Stomach (tissue), 9 donors: Measurements from ENCODE around the gene TIAL1. TPM values are rescaled to one million over a fixed set of nuclear protein-coding genes. Genes with fewer than 3 reads are reported as not detected.

Experiments
- DNase-seq, 2 donors: peaks; one replicate each; pipeline versions ENCODE4 v3.0.0 to v3.0.0-alpha.2; 2013 to 2019
- H3K27ac ChIP-seq, 5 donors: fragments of 200-600 bp in 4 of 5; sonication (generic) in 4 of 5; one replicate each; pipeline ENCODE4 v1.5.1; 2013 to 2019; ENCODE audit warnings: mild to moderate bottlenecking in 1 of 5, moderate library complexity in 1 of 5
- H3K27me3 ChIP-seq, 3 donors: fragments of 200-600 bp; sonication (generic); one replicate each; pipeline ENCODE4 v1.5.1; 2017 to 2019; ENCODE audit warnings: mixed run types in 1 of 3
- H3K36me3 ChIP-seq, 4 donors: fragments of 200-600 bp; sonication (generic); 1 replicate in 3 of 4; 2 replicates in 1 of 4; pipeline ENCODE4 v1.5.1; 2016 to 2019
- H3K4me1 ChIP-seq, 4 donors: fragments of 200-600 bp; sonication (generic); one replicate each; pipeline ENCODE4 v1.5.1; 2016 to 2019
- H3K4me3 ChIP-seq, 4 donors: fragments of 200-600 bp; sonication (generic) in 3 of 4; one replicate each; pipeline ENCODE4 v1.5.1; 2016 to 2019; ENCODE audit warnings: mild to moderate bottlenecking in 1 of 4
- H3K9me3 ChIP-seq, 4 donors: fragments of 200-600 bp; sonication (generic); one replicate each; pipeline ENCODE4 v1.5.1; 2016 to 2019
- CTCF ChIP-seq, 7 experiments: fragments of 450-650 bp in 4 of 7; fragments of 200-600 bp in 3 of 7; sonication (generic) in 3 of 7; IDR thresholded peaks; one replicate each; pipeline ENCODE4 v1.5.1; 2016 to 2019; ENCODE audit warnings: antibody characterized with exemption in 7 of 7, control low read depth in 2 of 7, mild to moderate bottlenecking in 1 of 7
- EP300 ChIP-seq: sonication (generic); formaldehyde crosslinking; IDR thresholded peaks from one replicate; pipeline ENCODE4 v1.6.1; 2017; ENCODE audit warnings: antibody characterized with exemption
- POLR2A ChIP-seq, 4 donors: fragments of 450-650 bp; IDR thresholded peaks; one replicate each; pipeline ENCODE4 v1.6.1; 2016; ENCODE audit warnings: antibody characterized with exemption in 4 of 4, control low read depth in 2 of 4, mild to moderate bottlenecking in 1 of 4, moderate library complexity in 1 of 4
- POLR2AphosphoS5 ChIP-seq, 3 donors: sonication (generic); formaldehyde crosslinking; IDR thresholded peaks; one replicate each; pipeline ENCODE4 v1.6.1; 2016; ENCODE audit warnings: antibody characterized with exemption in 3 of 3
- WGBS, 5 donors: extraction: QIAGEN DNeasy Blood & Tissue Kit in 3 of 5; methylation state at CpG; one replicate each; pipeline versions ENCODE4 v1.1.5 to v1.1.7; 2013 to 2018; 5-methylcytosine and 5-hydroxymethylcytosine counted together
- intact Hi-C: fragments of 100-400 bp; cut with DNase I; formaldehyde crosslinking; loops from one replicate; pipeline ENCODE4 v1.15.1; 2023; ENCODE audit warnings: low total_unique reads
- polyA plus RNA-seq, 3 donors: library from polyadenylated mRNA; stranded (reverse); fragments of 200-250 nt; gene quantifications; one replicate each; pipeline ENCODE4 v1.2.3, GENCODE V29; 2013
- total RNA-seq, 5 donors: library from RNA; depleted of rRNA; stranded (reverse); fragments of >200 nt; gene quantifications; one replicate each; pipeline versions ENCODE4 v1.1.0 to v1.2.3, GENCODE V29; 2014 to 2016
- donor health status: healthy with polysubstance abuse.
- donor health status: Bipolar disorder and iron deficiency.
- donor health status: healthy.

TIAL1 gene
- total and polyA plus RNA-seq, 8 donors: 22.6 to 140 (median 43.7) TPM

- Histone ChIP-seq H3K27ac (no peak overlapping the region), H3K9me3 (no peaks in the 10 kb centered on the region), H3K4me1 (peaks cover 0 to 30% (median 9%) of the 10 kb centered on the region in 4 donors), H3K4me3 (no peak overlapping the region), H3K36me3 (peaks cover 0 to 35% (median 30%) of the 10 kb centered on the region in 4 donors), H3K27me3 (no peaks in the 10 kb centered on the region)
- intact Hi-C loops: no loop called here
- 92 to 96% (median 93%) methylated on average over 5 of the region's 5 CpGs for WGBS, 5 donors
- no peak for DNase-seq
- TF ChIP-seq POLR2AphosphoS5 (IDR thresholded peaks at IDR 0.05) (no peak), CTCF (IDR thresholded peaks at IDR 0.05) (no peak), EP300 (no peak), POLR2A (IDR thresholded peaks at IDR 0.05) (no peak)
Measured at GRCh38 chr10:119525116-119525515, 71.6 kb downstream of the TIAL1 start.

GRCh38 chr10:119524720-119525070, 72.1 kb downstream of the TIAL1 start:
- Histone ChIP-seq H3K27ac (no peak overlapping the region), H3K4me3 (no peak overlapping the region), H3K36me3 (peaks cover 0 to 35% (median 30%) of the 10 kb centered on the region in 4 donors), H3K27me3 (no peaks in the 10 kb centered on the region), H3K4me1 (peaks cover 0 to 26% (median 9%) of the 10 kb centered on the region in 4 donors), H3K9me3 (no peaks in the 10 kb centered on the region)
- DNase-seq: no peak
- WGBS, 5 donors: 89 to 98% (median 95%) methylated on average over 13 of the region's 13 CpGs
- intact Hi-C loops: no loop called here
- no peak for TF ChIP-seq POLR2AphosphoS5 (IDR thresholded peaks at IDR 0.05)
- TF ChIP-seq EP300: no peak
- no peak for TF ChIP-seq CTCF (IDR thresholded peaks at IDR 0.05)
- no peak for TF ChIP-seq POLR2A (IDR thresholded peaks at IDR 0.05)

GRCh38 chr10:119523895-119524719, 72.7 kb downstream of the TIAL1 start:
- intact Hi-C loops: no loop called here
- no peak for TF ChIP-seq POLR2AphosphoS5 (IDR thresholded peaks at IDR 0.05)
- no peak for TF ChIP-seq EP300
- no peak for TF ChIP-seq CTCF (IDR thresholded peaks at IDR 0.05)
- TF ChIP-seq POLR2A (IDR thresholded peaks at IDR 0.05): no peak
- Histone ChIP-seq H3K27ac (no peak overlapping the region), H3K4me1 (peaks cover 0 to 24% (median 9%) of the 10 kb centered on the region in 4 donors), H3K9me3 (no peaks in the 10 kb centered on the region), H3K4me3 (no peak overlapping the region), H3K27me3 (no peaks in the 10 kb centered on the region), H3K36me3 (peaks cover 0 to 35% (median 30%) of the 10 kb centered on the region in 4 donors)
- no peak for DNase-seq
- 90 to 96% (median 94%) methylated on average over 19 of the region's 19 CpGs for WGBS, 5 donors

Other genes starting within 250 kb of the TIAL1 start
- 100 to 1,000 TPM in 1 of 5 donors, 10 to 100 TPM in 3, not detected in 1; 12.3 to 177 (median 29.1) TPM for gene RGS10, start 54.2 kb downstream of the TIAL1 start, total RNA-seq
- 100 to 1,000 TPM in 1 of 3 donors, 10 to 100 TPM in 2; 47.7 to 128 (median 60.8) TPM for gene RGS10, start 54.2 kb downstream of the TIAL1 start, polyA plus RNA-seq
- 100 to 1,000 TPM in 1 of 5 donors, 10 to 100 TPM in 3, 1 to 10 TPM in 1; 8.4 to 113 (median 27.8) TPM for gene BAG3, start 54.4 kb upstream of the TIAL1 start, total RNA-seq
- 10 to 100 TPM; 18.9 to 37.8 (median 26.9) TPM for gene BAG3, start 54.4 kb upstream of the TIAL1 start, polyA plus RNA-seq
- 10 to 100 TPM; 15.4 to 25.7 (median 20.3) TPM for gene INPP5F, start 129.1 kb upstream of the TIAL1 start, total RNA-seq
- 1 to 10 TPM; 4.6 to 8.7 (median 4.9) TPM for gene INPP5F, start 129.1 kb upstream of the TIAL1 start, polyA plus RNA-seq